Amniotic stem cell (primary cell): ENCODE results near the gene PLAC1.

ENCODE experiments used
- DNase-seq: peaks from one replicate; lab custom pipeline; 2025; lab: John Stamatoyannopoulos, UW

Gene PLAC1

DNA sequence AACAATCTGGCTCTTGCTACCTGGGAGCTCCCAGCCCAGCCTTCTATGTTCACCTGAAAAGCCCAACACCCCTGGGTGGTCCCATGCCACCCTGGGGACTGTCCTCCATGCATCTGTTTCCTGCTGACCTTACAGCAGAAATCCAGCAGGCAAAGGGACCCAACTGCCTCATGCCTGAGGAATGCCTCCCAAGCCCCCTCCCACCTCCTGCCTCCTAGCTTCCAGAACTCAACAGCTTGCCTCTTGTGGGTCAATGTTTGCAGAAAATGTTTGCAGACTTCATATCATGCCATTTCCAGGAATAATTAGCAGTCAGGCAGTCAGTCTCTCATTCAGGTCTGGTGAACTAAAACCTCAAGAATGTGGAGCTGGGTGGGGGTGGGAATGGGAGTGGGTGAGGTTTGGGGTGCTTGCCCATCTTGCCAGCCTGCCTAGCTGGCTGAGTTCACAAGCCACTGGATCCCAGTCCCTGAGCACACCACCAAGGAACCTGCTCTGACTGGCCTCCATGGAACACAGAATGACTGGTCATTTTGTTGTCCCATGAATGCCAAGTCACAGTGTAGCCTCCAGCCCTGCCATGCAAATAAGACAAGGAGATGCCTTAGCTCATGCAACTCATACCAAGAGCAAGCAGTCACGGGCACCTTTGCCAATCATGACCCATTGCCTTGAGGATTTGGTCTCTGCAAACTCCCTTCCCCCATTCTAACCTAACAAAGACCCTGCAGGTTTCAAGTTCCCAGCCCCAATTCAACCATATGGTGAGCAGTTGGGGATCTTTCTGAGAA, 12.1 kb upstream of the PLAC1 start:
- DNase-seq = peak; percentile 50

DNA sequence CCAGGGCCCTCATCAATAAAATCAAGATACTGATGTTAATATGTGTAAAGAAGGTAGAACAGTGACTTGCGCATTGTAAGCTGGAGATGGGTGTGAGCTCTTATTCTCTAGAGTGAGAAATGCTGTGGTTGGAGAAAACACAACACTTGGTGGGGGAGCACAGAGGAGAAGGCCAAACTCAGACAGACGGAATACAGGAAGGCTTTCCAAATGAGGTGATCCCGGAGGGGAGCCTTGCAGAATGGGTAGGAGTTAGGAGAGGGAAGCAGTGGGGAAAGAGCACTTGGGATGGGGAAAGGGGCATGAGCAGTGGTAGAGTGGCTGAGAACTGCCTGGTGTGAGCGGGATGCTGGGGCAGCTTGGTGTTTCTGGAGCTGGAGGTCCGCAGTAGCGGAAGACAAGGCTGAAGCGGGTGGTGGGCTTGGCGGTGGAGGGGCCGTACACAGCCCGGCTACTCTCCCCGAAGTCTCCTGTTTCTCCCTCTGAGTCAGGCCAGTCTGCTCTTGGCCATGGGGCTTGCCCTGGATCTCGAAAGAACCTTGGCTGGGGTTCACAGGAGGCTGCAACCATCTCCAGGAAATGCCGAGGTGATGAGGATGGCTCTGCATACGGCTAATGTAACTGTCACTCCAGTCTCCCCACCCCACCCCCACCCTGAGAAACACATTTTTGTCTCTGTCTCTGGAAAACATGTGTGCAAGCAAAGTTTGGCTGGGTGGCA, 11.3 kb upstream of the PLAC1 start:
- peak; percentile 54 for DNase-seq

DNA sequence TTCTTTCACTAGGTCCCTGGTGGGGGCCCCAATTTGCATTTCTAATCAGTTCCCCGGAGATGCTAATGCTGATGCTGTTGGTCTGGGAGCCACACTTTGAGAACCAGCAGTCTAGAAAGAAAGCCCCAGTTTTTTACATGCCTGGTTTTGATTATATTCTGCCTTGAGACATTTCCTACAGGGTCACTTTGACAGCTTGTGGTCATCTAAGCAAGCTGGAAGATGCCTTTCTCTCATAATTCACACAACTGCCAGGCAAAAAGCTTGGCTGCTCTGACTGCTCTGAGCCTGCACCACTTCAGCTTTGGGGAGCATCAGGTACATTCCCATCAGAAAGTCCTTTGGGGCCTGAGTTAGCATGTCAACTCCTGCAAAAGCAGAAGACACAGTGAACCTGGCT, 5.9 kb upstream of the PLAC1 start:
- DNase-seq = no peak

DNA sequence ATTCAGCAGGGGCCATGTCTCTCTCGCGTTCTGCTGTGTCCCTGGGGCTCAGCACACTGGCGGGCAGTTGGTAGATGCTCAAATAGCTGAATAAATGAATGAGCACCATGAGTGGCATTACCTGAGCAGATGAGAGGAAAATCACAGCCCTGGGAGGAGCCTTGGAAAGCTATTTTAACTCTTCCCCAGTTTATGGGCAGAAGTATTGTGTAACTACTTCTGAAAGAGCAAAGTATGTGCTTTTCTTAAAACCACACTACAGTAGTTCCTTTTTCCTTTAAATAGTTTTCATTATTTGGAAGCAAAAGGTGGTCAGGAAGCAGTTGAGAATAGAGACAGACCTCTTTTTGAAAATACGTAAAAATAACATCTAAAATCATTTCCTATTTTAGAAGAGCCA, 3.0 kb upstream of the PLAC1 start:
- no peak for DNase-seq

DNA sequence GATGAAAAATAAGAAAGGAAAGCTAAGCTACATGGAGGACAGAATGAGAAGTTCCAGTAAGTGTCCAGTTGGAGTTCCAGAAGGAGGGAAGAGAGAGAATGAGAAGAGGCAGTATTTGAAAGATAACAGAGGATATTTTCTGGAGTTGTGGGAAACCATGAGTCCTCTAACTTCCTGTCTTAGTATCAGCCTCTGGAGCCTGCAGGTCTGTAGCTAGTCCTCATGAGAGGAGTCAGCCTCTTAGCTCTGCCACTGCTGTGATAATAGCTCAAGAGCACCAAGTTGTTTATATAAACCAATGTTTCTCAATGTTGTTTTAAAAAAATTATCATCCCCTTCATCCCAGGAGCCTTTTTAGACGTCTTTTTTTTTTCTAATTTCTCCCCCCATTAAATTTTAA, 2.4 kb upstream of the PLAC1 start:
- no peak for DNase-seq

DNA sequence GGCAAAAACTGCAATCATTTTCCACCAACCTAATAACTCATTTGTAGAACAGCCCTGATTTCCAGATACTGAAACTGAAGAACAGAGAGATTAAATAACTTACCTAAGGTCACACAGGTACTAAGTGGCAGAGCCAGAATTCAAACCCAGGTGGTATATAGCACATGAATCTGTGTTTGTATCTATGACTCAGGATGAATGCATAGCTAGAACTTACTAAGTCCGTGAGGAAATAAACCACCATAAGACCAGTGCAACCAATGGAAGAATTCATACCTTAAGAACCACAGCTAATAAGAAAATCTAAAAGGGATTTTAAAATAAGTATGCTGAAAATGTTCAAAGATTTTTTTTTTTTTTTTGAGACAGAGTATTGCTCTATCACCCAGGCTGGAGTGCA, 1.5 kb upstream of the PLAC1 start:
- DNase-seq = no peak

DNA sequence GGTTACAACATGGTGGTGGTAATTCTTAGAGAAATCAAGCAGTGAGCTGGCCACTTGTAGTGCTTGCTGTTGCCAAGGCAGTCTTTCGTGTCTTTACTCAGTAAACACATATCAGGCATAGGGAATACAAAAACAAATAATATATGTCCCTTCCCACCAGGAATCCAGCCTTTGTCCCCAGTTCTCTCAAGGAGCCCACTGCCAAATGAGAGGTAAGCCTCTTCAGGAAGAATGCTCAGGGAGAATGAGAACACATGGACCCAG, 421 bp upstream of the PLAC1 start:
- no peak for DNase-seq

DNA sequence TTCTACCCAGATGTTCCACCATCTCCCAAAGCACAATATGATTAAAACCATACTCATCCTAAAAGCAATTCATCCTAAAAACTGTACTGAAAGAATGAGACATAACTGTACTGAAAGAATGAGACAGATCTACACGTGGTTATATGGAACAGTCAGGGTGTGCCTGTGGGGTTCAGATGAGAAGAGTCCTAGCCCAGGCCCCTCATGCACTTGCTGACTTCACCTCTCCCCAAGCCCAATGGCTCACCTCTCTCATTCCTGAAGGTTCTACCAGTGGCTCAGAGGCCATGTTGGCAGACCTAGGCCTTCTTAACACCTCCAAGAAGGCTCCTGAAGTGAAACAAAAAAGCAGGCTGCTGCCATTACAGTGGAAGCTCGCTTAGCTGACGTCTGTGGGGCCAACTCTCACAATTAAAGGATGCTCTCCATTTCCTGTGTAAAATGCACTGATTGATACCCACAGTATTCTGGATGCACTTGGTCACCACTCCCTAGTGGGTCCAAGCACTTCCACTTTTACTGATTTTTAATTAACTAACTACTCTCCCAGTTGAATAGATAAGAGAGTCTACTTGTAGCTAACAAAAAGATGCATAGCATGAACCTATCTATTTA, 3.8 kb downstream of the PLAC1 start:
- no peak for DNase-seq

DNA sequence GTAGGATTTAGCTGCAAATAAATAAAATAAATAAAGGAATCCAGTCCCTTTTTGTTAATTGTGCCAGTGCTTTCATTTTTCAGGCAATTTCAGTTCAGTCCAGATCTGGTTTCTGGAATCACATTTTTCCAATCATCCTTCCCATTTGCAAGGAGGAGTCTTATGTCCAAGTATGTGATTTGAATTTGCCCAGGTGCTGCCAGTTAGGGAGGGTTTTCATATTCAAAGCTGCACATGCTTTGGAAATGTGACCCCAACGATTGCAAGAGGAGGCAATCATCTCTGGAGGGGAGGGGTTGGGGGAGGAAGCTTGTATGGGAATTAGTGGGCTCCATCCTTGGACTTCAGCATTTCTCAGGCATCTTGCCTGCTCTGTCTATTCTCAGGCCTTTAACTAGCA, 4.4 kb downstream of the PLAC1 start:
- no peak for DNase-seq

DNA sequence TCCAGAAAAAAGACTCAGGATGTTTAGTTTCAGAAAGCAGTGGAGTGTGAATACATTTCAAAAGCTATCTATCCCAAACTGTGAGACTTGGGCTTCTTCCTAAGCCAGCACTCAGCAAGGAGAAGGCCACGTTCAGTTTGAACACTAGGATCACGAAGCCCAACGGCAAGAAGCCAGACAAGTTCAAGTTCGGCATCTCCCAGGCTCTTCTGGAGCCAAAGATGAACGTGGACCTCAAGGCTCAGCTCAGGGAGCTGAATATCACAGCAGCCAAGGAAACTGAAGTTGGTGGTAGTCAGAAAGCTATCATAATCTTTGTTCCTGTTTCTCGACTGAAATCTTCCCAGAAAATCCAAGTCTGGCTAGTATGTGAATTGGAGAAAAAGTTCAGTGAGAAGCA, 7.6 kb downstream of the PLAC1 start:
- DNase-seq = no peak

DNA sequence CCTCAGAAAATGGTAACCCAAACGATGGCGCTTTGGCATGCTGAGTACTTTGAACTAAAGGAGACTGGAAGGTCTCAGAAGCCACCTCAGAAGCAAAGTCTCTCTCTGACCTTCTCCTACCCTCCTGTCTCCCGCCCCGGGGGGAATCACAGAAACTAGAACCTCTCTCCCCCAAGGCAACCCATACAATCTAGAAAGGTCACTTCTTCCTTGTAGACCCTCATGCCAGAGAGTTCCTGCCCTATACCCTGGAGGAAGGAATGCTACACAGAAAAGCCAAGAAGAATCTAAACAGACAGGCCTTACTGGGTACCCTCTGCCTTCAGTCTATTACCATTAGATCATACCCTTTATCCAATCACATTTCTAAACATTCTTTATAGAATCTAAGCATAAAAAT, 8.5 kb downstream of the PLAC1 start:
- no peak for DNase-seq

DNA sequence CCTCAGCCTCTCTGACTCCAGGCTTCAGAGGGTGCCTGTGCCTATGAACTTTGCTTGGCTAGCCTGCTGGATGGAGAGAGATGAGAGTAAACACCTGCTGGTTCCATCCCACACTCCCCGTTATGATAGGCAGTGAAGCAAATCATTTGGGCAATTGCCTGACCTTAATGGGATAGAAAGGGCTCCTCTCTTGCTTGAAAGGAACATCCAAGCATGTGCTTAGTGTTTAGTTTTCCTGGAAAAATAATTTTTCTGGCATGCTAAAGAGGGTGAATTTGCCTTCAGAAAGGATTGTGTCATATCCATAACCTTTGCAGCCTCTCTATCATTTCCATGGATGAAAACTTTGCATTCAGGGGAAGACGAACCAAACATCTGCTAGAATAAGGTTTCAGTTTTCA, 10.8 kb downstream of the PLAC1 start:
- no peak for DNase-seq

DNA sequence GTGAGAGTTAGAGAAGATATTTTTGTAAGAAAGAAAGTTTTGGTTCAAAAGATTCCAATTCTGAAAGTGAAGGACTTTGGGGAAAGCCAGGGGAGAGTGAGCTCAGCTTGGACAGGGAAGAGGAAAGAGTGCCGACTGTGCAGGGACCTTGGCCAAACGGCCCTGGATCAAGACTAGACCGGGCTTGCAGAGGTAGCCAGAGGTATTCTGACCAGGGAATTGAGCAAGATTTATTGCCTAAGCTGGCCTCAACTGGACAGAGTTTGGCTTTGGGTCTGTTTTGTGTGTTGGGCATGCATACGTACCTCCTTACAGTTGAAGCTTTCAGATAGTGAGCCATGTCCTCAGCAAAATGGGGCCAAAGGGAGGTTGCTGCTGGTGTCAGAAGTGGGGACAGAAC, 11.6 kb downstream of the PLAC1 start:
- no peak for DNase-seq

DNA sequence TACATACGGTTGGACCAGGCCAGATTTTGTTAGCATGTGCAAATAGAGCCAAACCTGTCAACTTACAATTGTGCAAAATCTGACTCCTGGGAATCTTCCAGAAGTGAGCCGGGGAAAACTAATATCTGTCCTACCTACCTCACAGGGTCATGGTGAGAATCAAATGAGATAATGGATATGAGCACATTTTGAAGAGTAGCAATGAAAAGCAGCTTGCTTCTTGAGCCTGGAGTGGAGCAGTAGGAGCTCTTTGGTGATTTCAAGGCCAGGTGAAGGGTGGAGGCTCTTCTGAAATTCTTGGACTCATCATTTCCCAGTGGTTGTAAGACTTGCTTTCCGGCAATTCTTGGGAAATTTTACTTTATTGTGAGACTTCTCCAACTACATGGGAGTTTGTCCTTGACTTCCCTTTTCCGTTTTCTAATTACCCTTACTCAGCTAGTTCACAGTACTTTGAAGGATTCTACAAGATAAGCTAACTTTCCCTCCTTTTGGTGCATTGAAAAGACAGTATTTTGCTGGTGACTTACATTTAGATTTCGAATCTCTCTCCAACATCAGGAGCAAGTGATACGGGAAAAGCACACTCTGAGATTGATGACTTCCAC, 12.2 kb downstream of the PLAC1 start:
- DNase-seq = no peak

DNA sequence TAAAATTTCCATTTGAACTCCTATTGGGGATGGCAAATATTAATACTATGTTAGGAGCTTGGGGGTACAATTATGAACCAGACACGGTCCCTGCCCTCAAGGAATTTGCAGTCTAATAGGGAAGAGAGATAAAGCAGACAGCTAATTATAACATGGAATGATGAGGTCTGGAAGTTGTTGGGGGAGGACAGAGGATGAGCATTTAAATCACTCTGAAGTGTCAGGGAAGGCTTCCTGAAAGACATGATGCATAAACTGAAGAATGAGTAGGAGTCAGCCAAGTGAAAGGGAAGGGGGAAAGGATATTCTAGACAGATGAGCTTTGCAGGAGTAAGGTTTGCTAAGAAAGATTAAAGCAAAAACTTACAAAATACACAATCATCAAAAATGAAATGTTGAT, 15.9 kb downstream of the PLAC1 start:
- DNase-seq = no peak

DNA sequence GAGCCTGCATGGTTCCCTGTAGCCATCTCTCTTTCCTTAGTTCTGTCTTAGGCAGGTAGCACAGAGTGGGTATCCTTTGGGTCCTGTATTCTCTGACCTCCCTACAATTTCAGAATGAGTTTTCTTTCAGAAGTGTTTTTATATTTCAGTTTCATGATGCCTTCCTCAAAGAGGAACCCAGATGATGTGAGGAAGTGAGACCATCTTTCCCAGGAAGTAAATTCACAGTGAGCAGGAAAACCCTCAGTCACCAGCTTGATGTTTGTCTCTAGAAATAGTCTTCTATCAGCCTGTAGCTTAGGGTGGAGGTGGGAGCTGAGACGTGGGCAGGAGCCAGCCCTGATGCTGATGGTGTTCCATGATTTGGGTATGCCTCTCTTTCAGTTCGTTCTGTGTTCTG, 16.9 kb downstream of the PLAC1 start:
- DNase-seq = no peak

DNA sequence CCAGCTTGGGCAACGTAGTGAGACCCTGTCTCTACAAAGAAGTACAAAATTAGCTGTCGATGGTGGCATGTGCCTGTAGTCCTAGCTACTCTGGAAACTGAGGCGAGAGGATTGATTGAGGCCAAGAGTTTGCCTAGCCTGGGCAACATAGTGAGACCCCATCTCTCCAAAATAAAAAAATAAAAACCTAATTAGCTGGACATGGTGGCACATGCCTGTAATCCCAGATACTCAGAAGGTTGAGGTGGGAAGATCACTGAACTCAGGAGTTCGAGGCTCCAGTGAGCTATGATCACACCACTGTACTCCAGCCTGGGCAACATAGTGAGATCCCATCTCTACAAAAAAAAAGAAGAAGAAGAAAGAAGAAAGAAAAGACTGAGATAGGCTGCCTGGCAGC, 17.4 kb downstream of the PLAC1 start:
- no peak for DNase-seq

DNA sequence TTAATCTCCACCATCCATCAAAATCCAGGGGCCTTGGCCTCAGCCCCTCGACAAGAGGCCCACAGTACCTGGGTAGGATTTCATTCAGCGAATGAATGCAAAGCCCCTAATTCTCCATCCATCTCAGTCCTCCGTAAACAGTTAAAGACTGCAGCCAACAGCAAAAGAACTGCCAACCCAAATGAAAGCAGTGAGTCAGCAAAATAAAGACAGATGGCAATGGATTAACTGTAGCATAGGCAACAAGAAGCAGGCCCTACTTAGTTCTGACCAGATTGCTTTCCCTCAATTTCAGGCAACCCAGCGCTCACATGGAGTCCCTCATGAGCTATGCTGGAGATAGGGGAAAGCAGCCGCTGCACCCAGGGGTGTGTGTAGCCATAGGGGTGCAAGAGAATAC, 21.4 kb downstream of the PLAC1 start:
- DNase-seq = no peak

DNA sequence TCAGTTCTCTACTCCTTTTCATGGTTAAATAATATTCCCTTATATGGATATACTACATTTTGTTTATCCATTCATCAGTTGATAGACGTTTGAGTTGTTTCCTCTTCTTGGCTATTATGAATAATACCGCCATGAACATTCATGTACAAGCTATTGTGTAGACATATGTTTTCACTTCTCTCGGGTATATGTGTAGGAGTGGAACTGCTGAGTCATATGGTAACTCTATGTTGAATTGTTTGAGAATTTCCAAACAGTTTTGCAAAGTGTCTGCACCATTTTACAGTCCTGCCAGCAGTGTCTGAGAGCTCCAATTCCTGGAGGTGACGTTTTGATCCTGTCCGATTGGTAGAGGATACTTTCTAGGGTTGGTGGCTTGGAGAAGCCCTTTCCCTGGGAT, 23.6 kb downstream of the PLAC1 start:
- no peak for DNase-seq

DNA sequence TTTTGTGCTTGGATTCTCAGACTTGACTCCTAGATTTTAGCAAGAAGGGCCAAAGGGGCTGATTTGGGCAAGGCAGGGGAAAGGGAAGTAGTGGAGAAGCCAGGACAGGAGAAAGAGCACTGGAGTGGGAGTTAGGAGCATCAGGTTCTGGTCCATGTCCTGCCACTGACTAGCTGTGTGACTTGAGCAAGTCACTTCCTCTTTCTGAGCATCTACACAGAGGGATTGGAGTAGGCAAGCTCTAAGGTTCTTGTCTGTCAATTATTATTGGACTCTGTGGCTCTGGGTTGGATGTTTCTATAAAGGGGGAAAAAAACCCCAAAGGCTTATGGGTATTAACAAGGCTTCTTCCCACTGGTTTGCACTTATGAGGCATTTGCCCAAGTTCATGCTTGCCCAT, 24.4 kb downstream of the PLAC1 start:
- no peak for DNase-seq

DNA sequence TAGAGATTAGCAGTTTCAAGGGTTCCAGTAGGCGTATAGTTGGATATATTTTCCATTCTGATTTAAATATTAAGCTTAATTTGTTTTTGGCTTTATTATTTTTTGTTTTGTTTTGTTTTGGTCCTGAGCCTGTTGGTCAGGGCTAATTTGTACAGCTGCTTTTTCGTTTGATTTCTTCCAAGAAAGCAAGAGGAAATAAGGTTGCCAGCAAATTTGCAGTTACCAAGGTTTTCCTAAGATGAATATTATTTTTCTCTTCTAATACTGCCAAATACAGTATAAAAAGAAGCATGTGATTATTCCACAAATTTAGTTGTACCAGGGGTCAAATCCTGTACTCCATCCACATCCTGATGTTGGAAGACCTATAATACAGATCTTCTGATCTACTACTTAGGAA, 24.9 kb downstream of the PLAC1 start:
- no peak for DNase-seq

DNA sequence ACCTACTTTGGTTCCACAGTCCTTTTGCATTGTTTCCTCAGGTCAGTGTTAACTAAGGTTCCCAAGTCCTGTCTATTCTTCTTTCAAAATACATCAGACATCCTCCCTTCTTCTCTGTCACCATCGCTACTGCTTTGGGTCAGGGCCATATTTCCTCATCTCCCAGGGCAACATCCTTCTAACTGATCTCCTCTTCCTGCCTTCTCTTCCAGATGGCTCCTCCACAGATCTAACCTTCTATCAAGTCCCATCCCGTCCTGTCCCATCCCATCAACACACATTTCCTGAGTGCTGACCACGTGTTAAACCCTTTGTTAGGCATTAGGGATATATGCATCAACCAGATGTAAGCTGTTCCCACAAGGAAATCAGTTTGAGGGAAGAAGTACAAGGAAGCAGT, 25.9 kb downstream of the PLAC1 start:
- no peak for DNase-seq
